ENCODE measurements around the gene TMEM139. TPM values are rescaled to one million over a fixed set of nuclear protein-coding genes. Genes with fewer than 3 reads are reported as not detected.

Gene TMEM139
- total RNA-seq, 1 donor from 2014 or later: not detected

GRCh38 chr7:143243614-143244013, 41.1 kb upstream of the TMEM139 start:
- Mint-ChIP-seq H3K4me3 (ENCODE audit: unreplicated experiment) (no peak overlapping the region), H3K36me3 (ENCODE audit: unreplicated experiment) (peaks cover 3% of the 10 kb centered on the region), H3K9me3 (ENCODE audit: unreplicated experiment) (no peaks in the 10 kb centered on the region), H3K4me1 (ENCODE audit: unreplicated experiment) (peaks cover 38% of the 10 kb centered on the region), H3K27ac (ENCODE audit: unreplicated experiment) (no peak overlapping the region), H3K27me3 (ENCODE audit: unreplicated experiment) (peaks cover 5% of the 10 kb centered on the region)
- DNase-seq (ENCODE audit: extremely low spot score, unreplicated experiment): no peak
- no peak for TF ChIP-seq CTCF (IDR thresholded peaks at IDR 0.05)

- Mint-ChIP-seq H3K9me3 (ENCODE audit: unreplicated experiment) (no peaks in the 10 kb centered on the region), H3K4me3 (ENCODE audit: unreplicated experiment) (no peak overlapping the region), H3K27ac (ENCODE audit: unreplicated experiment) (no peak overlapping the region), H3K36me3 (ENCODE audit: unreplicated experiment) (peaks cover 6% of the 10 kb centered on the region), H3K27me3 (ENCODE audit: unreplicated experiment) (peaks cover 5% of the 10 kb centered on the region), H3K4me1 (ENCODE audit: unreplicated experiment) (peaks cover 37% of the 10 kb centered on the region)
- no peak for TF ChIP-seq CTCF (IDR thresholded peaks at IDR 0.05)
- no peak for DNase-seq (ENCODE audit: extremely low spot score, unreplicated experiment)
Measured at GRCh38 chr7:143244321-143244720, 40.4 kb upstream of the TMEM139 start.

- H3K36me3 Mint-ChIP-seq (ENCODE audit: unreplicated experiment): peaks cover 6% of the 10 kb centered on the region
- H3K4me3 Mint-ChIP-seq (ENCODE audit: unreplicated experiment): no peak overlapping the region
- no peak for DNase-seq (ENCODE audit: extremely low spot score, unreplicated experiment)
- no peak for TF ChIP-seq CTCF (IDR thresholded peaks at IDR 0.05)
- H3K9me3 Mint-ChIP-seq (ENCODE audit: unreplicated experiment): no peaks in the 10 kb centered on the region
- H3K4me1 Mint-ChIP-seq (ENCODE audit: unreplicated experiment): peaks cover 29% of the 10 kb centered on the region
- H3K27me3 Mint-ChIP-seq (ENCODE audit: unreplicated experiment): peaks cover 5% of the 10 kb centered on the region
- H3K27ac Mint-ChIP-seq (ENCODE audit: unreplicated experiment): no peak overlapping the region
Measured at GRCh38 chr7:143245123-143245522, 39.6 kb upstream of the TMEM139 start.

GRCh38 chr7:143247372-143247771, 37.4 kb upstream of the TMEM139 start:
- DNase-seq (ENCODE audit: extremely low spot score, unreplicated experiment): no peak
- Mint-ChIP-seq H3K27me3 (ENCODE audit: unreplicated experiment) (peaks cover 5% of the 10 kb centered on the region), H3K27ac (ENCODE audit: unreplicated experiment) (no peak overlapping the region), H3K36me3 (ENCODE audit: unreplicated experiment) (peaks cover 6% of the 10 kb centered on the region), H3K4me3 (ENCODE audit: unreplicated experiment) (no peak overlapping the region), H3K4me1 (ENCODE audit: unreplicated experiment) (peaks cover 16% of the 10 kb centered on the region), H3K9me3 (ENCODE audit: unreplicated experiment) (peaks cover 2% of the 10 kb centered on the region)
- TF ChIP-seq CTCF (IDR thresholded peaks at IDR 0.05): no peak

- TF ChIP-seq CTCF (IDR thresholded peaks at IDR 0.05): no peak
- peaks cover 7% of the 10 kb centered on the region for H3K36me3 Mint-ChIP-seq (ENCODE audit: unreplicated experiment)
Measured at GRCh38 chr7:143248761-143249354, 35.9 kb upstream of the TMEM139 start.

More at GRCh38 chr7:143248761-143249354, 35.9 kb upstream of the TMEM139 start:
- H3K4me3 Mint-ChIP-seq (ENCODE audit: unreplicated experiment): no peak overlapping the region
- peaks cover 5% of the 10 kb centered on the region for H3K27me3 Mint-ChIP-seq (ENCODE audit: unreplicated experiment)
- no peak for DNase-seq (ENCODE audit: extremely low spot score, unreplicated experiment)
- no peak overlapping the region for H3K27ac Mint-ChIP-seq (ENCODE audit: unreplicated experiment)
- H3K4me1 Mint-ChIP-seq (ENCODE audit: unreplicated experiment): peaks cover 16% of the 10 kb centered on the region
- H3K9me3 Mint-ChIP-seq (ENCODE audit: unreplicated experiment): peaks cover 12% of the 10 kb centered on the region
